GM18498 (cell line): Measurements from ENCODE around the gene KLHL30.

ENCODE experiments used
- ATAC-seq: cut with Tn5 transposase; IDR thresholded peaks from one replicate; pipeline ENCODE4 v1.9.1; 2021; ENCODE audit warnings: mild to moderate bottlenecking, moderate library complexity; ENCODE audit not compliant: unreplicated experiment

The KLHL30 gene

GRCh38 chr2:238117199-238118154 lies 21.0 kb upstream of the KLHL30 start:
- no peak for ATAC-seq

GRCh38 chr2:238119756-238120462 lies 18.6 kb upstream of the KLHL30 start:
- no peak for ATAC-seq

GRCh38 chr2:238120463-238121298 lies 17.8 kb upstream of the KLHL30 start:
- ATAC-seq, result no peak

- no peak for ATAC-seq
Measured at GRCh38 chr2:238121511-238122286, 16.8 kb upstream of the KLHL30 start.

GRCh38 chr2:238122287-238123217 lies 15.9 kb upstream of the KLHL30 start:
- no peak for ATAC-seq

- ATAC-seq, result no peak
Measured at GRCh38 chr2:238123218-238123971, 15.1 kb upstream of the KLHL30 start.

- ATAC-seq, result no peak
Measured at GRCh38 chr2:238123991-238124470, 14.4 kb upstream of the KLHL30 start.

GRCh38 chr2:238124488-238125126 lies 13.9 kb upstream of the KLHL30 start:
- ATAC-seq, result no peak

GRCh38 chr2:238125127-238125885 lies 13.2 kb upstream of the KLHL30 start:
- no peak for ATAC-seq

GRCh38 chr2:238126338-238126737 lies 12.1 kb upstream of the KLHL30 start:
- no peak for ATAC-seq

- ATAC-seq, result no peak
Measured at GRCh38 chr2:238126775-238127164, 11.7 kb upstream of the KLHL30 start.

GRCh38 chr2:238127165-238128060 lies 11.1 kb upstream of the KLHL30 start:
- no peak for ATAC-seq

- no peak for ATAC-seq
Measured at GRCh38 chr2:238128061-238128440, 10.4 kb upstream of the KLHL30 start.

- ATAC-seq, result no peak
Measured at GRCh38 chr2:238128534-238129001, 9.9 kb upstream of the KLHL30 start.

- ATAC-seq, result no peak
Measured at GRCh38 chr2:238129166-238130010, 9.1 kb upstream of the KLHL30 start.
